Osteocyte (in vitro differentiated cells): ENCODE results near the gene TGFBRAP1. TPM values are rescaled to one million over a fixed set of nuclear protein-coding genes. Genes with fewer than 3 reads are reported as not detected.

Experiments
- DNase-seq: peaks from one replicate; pipeline ENCODE4 v3.0.0; 2021; ENCODE audit warnings: mixed read lengths; ENCODE audit not compliant: unreplicated experiment; ENCODE audit errors: extremely low spot score
- H3K27ac Mint-ChIP-seq: one replicate; pipeline ENCODE4 v1.8.0; 2021; ENCODE audit warnings: mild to moderate bottlenecking, mixed read lengths; ENCODE audit not compliant: unreplicated experiment
- H3K27me3 Mint-ChIP-seq: one replicate; pipeline ENCODE4 v1.8.0; 2021; ENCODE audit warnings: mixed read lengths; ENCODE audit not compliant: unreplicated experiment
- H3K36me3 Mint-ChIP-seq: one replicate; pipeline ENCODE4 v1.8.0; 2021; ENCODE audit warnings: mixed read lengths; ENCODE audit not compliant: unreplicated experiment
- H3K4me1 Mint-ChIP-seq: one replicate; pipeline ENCODE4 v1.8.0; 2021; ENCODE audit warnings: mixed read lengths; ENCODE audit not compliant: unreplicated experiment
- H3K4me3 Mint-ChIP-seq: one replicate; pipeline ENCODE4 v1.8.0; 2021; ENCODE audit warnings: mild to moderate bottlenecking, moderate library complexity, mixed read lengths; ENCODE audit not compliant: unreplicated experiment
- H3K9me3 Mint-ChIP-seq: one replicate; pipeline ENCODE4 v1.8.0; 2021; ENCODE audit warnings: mixed read lengths; ENCODE audit not compliant: unreplicated experiment
- CTCF ChIP-seq: fragments of 200-600 bp; sonication (generic); IDR thresholded peaks from 2 replicates; pipeline ENCODE4 v1.5.0; 2021; ENCODE audit warnings: antibody characterized with exemption, mild to moderate bottlenecking, moderate library complexity
- total RNA-seq: library from RNA; stranded (reverse); gene quantifications from 2 replicates; pipeline ENCODE4 v1.2.1, GENCODE V29; 2021

TGFBRAP1 gene
- total RNA-seq, 1 donor from 2014 or later, result 21.2 TPM

GRCh38 chr2:105339414-105339813 lies 9.9 kb upstream of the TGFBRAP1 start:
- Mint-ChIP-seq H3K27ac (no peak overlapping the region), H3K9me3 (no peaks in the 10 kb centered on the region), H3K36me3 (peaks cover 22% of the 10 kb centered on the region), H3K4me1 (peaks cover 26% of the 10 kb centered on the region), H3K4me3 (peak overlapping the region; percentile 27), H3K27me3 (no peaks in the 10 kb centered on the region)
- no peak for DNase-seq
- TF ChIP-seq CTCF, result no peak

- Mint-ChIP-seq H3K27me3 (no peaks in the 10 kb centered on the region), H3K9me3 (no peaks in the 10 kb centered on the region), H3K36me3 (peaks cover 18% of the 10 kb centered on the region), H3K4me1 (peaks cover 26% of the 10 kb centered on the region), H3K4me3 (peak overlapping the region; percentile 99), H3K27ac (peak overlapping the region; percentile 85)
- no peak for DNase-seq
- TF ChIP-seq CTCF, result no peak
Measured at GRCh38 chr2:105338020-105338385, 8.5 kb upstream of the TGFBRAP1 start.

- H3K36me3 Mint-ChIP-seq, result peaks cover 13% of the 10 kb centered on the region
- no peaks in the 10 kb centered on the region for H3K9me3 Mint-ChIP-seq
- H3K4me1 Mint-ChIP-seq, result peaks cover 26% of the 10 kb centered on the region
- no peaks in the 10 kb centered on the region for H3K27me3 Mint-ChIP-seq
- peak; percentile 95 for DNase-seq
- no peak for TF ChIP-seq CTCF
- H3K4me3 Mint-ChIP-seq, result peak within 1 kb of the TSS; percentile 99
- H3K27ac Mint-ChIP-seq, result peak within 1 kb of the TSS; percentile 100
Measured at GRCh38 chr2:105337122-105338019, 7.8 kb upstream of the TGFBRAP1 start, which contains the start of gene C2orf49. Gene C2orf49 (plus strand): TSS chr2:105337540. CDS start chr2:105337588, 48 bp downstream.

- H3K4me3 Mint-ChIP-seq, result peak overlapping the region; percentile 99
- H3K9me3 Mint-ChIP-seq, result no peaks in the 10 kb centered on the region
- peaks cover 10% of the 10 kb centered on the region for H3K36me3 Mint-ChIP-seq
- no peak for TF ChIP-seq CTCF
- DNase-seq, result no peak
- peaks cover 26% of the 10 kb centered on the region for H3K4me1 Mint-ChIP-seq
- H3K27ac Mint-ChIP-seq, result peak overlapping the region; percentile 100
- H3K27me3 Mint-ChIP-seq, result no peaks in the 10 kb centered on the region
Measured at GRCh38 chr2:105336786-105337121, 7.2 kb upstream of the TGFBRAP1 start.

- H3K4me3 Mint-ChIP-seq, result no peak overlapping the region
- peaks cover 26% of the 10 kb centered on the region for H3K4me1 Mint-ChIP-seq
- no peaks in the 10 kb centered on the region for H3K9me3 Mint-ChIP-seq
- no peaks in the 10 kb centered on the region for H3K27me3 Mint-ChIP-seq
- TF ChIP-seq CTCF, result no peak
- H3K27ac Mint-ChIP-seq, result peak overlapping the region; percentile 100
- H3K36me3 Mint-ChIP-seq, result peaks cover 7% of the 10 kb centered on the region
- no peak for DNase-seq
Measured at GRCh38 chr2:105335469-105335868, 5.9 kb upstream of the TGFBRAP1 start.
